Astrocyte (in vitro differentiated cells and primary cell): ENCODE results near the gene FAM131B. TPM values are rescaled to one million over a fixed set of nuclear protein-coding genes. Genes with fewer than 3 reads are reported as not detected.

Experiments used
- DNase-seq: peaks from one replicate; pipeline ENCODE4 v3.0.0-alpha.2; 2010; ENCODE audit warnings: low read depth
- FAIRE-seq: peaks from 2 replicates; lab custom pipeline; 2011; peaks lifted over from hg19 to GRCh38; lab: Jason Lieb, UNC
- H2AFZ ChIP-seq: 2 replicates; pipeline ENCODE4 v1.6.0; 2012; ENCODE audit warnings: low read depth, low read length, inconsistent platforms
- H3K27ac ChIP-seq: 2 replicates; pipeline ENCODE4 v1.5.1; 2011; ENCODE audit warnings: low read depth, low read length, inconsistent platforms
- H3K27me3 ChIP-seq: 2 replicates; pipeline ENCODE4 v1.6.0; 2011; ENCODE audit warnings: low read length, inconsistent platforms; ENCODE audit not compliant: insufficient read depth
- H3K36me3 ChIP-seq: 2 replicates; pipeline ENCODE4 v1.5.1; 2011; ENCODE audit warnings: low read length, inconsistent platforms; ENCODE audit not compliant: insufficient read depth
- H3K4me1 ChIP-seq: 2 replicates; pipeline ENCODE4 v1.5.1; 2011; ENCODE audit warnings: low read length, inconsistent platforms; ENCODE audit not compliant: insufficient read depth
- H3K4me2 ChIP-seq: 2 replicates; pipeline ENCODE4 v1.6.0; 2012; ENCODE audit warnings: low read length, inconsistent platforms
- H3K4me3 ChIP-seq: 2 replicates; pipeline ENCODE4 v1.5.1; 2011; ENCODE audit warnings: low read depth, mild to moderate bottlenecking, low read length, inconsistent platforms; ENCODE audit not compliant: insufficient read depth
- H3K79me2 ChIP-seq: 2 replicates; pipeline ENCODE4 v1.6.0; 2012; ENCODE audit warnings: mild to moderate bottlenecking, low read length, inconsistent platforms; ENCODE audit not compliant: insufficient read depth
- H3K9ac ChIP-seq: 2 replicates; pipeline ENCODE4 v1.6.0; 2012; ENCODE audit warnings: mild to moderate bottlenecking, low read length, inconsistent platforms
- H3K9me3 ChIP-seq: 2 replicates; pipeline ENCODE4 v1.5.1; 2012; ENCODE audit warnings: low read depth, mild to moderate bottlenecking, low read length, inconsistent platforms; ENCODE audit not compliant: insufficient read depth
- H4K20me1 ChIP-seq: 2 replicates; pipeline ENCODE4 v1.6.0; 2012; ENCODE audit warnings: low read length, inconsistent platforms; ENCODE audit not compliant: insufficient read depth
- H3K27ac Mint-ChIP-seq: one replicate; pipeline ENCODE4 v1.8.0; 2021; ENCODE audit warnings: mild to moderate bottlenecking, mixed read lengths; ENCODE audit not compliant: unreplicated experiment
- H3K27me3 Mint-ChIP-seq: one replicate; pipeline ENCODE4 v1.8.0; 2021; ENCODE audit warnings: low read depth, mixed read lengths; ENCODE audit not compliant: unreplicated experiment
- H3K36me3 Mint-ChIP-seq: one replicate; pipeline ENCODE4 v1.8.0; 2021; ENCODE audit warnings: low read depth, mixed read lengths; ENCODE audit not compliant: unreplicated experiment
- H3K4me1 Mint-ChIP-seq: one replicate; pipeline ENCODE4 v1.8.0; 2021; ENCODE audit warnings: low read depth, mixed read lengths; ENCODE audit not compliant: unreplicated experiment
- H3K4me3 Mint-ChIP-seq: one replicate; pipeline ENCODE4 v1.8.0; 2021; ENCODE audit warnings: mild to moderate bottlenecking, moderate library complexity, mixed read lengths; ENCODE audit not compliant: unreplicated experiment
- H3K9me3 Mint-ChIP-seq: one replicate; pipeline ENCODE4 v1.8.0; 2021; ENCODE audit warnings: mild to moderate bottlenecking, mixed read lengths; ENCODE audit not compliant: unreplicated experiment
- CTCF ChIP-seq: IDR thresholded peaks from 2 replicates; pipeline ENCODE4 v1.5.1; 2011; ENCODE audit warnings: low read depth, mild to moderate bottlenecking, inconsistent platforms, low read length, moderate library complexity; ENCODE audit not compliant: insufficient read depth
- EZH2 ChIP-seq: IDR thresholded peaks from 2 replicates; pipeline ENCODE4 v1.6.1; 2012; ENCODE audit warnings: mild to moderate bottlenecking, low read length, inconsistent platforms; ENCODE audit not compliant: insufficient read depth
- total RNA-seq: library from RNA; stranded (reverse); gene quantifications from 2 replicates; pipeline ENCODE4 v1.2.1, GENCODE V29; 2021

The FAM131B gene
- total RNA-seq, 1 donor from 2014 or later, result 7.6 TPM

DNA sequence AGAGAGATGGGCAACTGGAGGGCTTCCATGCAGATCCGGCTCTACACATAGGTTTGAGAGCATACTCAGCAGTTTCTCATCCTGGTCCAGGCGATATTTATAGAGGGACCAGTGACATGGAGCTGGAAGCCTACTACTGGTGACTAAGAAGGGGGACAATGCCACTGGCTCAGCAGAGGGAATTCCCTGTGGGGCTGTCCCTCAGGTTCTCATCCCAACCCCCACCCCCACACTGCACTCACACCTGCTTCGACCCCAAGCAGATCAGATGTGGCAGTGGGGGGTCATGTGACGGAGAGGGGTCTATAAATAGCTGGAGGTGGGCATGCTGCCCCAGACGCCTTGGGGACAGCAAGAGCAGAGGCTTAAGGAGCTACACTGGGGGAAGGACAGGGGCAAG lies 46.7 kb downstream of the FAM131B start, which contains the start of gene CLCN1:
Gene CLCN1 (plus strand): TSS at position 336 of the 400 bp plus-strand sequence. CDS start 102 bp downstream, outside the sequence.
- FAIRE-seq, result no peak
- peak within 1 kb of the TSS; percentile 38 for H3K27ac Mint-ChIP-seq

GRCh38 chr7:143314127-143314526 lies 48.4 kb downstream of the FAM131B start:
- DNase-seq, result no peak
- no peak for FAIRE-seq
- Histone ChIP-seq H2AFZ (no peak overlapping the region), H3K4me2 (no peak overlapping the region), H3K4me1 (no peaks in the 10 kb centered on the region), H3K4me3 (no peak overlapping the region), H3K27ac (no peak overlapping the region), H3K36me3 (no peaks in the 10 kb centered on the region), H3K9ac (no peak overlapping the region), H3K9me3 (no peaks in the 10 kb centered on the region), H3K79me2 (no peaks in the 10 kb centered on the region), H4K20me1 (no peaks in the 10 kb centered on the region), H3K27me3 (no peaks in the 10 kb centered on the region)
- Mint-ChIP-seq H3K4me1 (no peaks in the 10 kb centered on the region), H3K9me3 (no peaks in the 10 kb centered on the region), H3K27ac (no peak overlapping the region), H3K36me3 (peaks cover 4% of the 10 kb centered on the region), H3K4me3 (no peak overlapping the region), H3K27me3 (peaks cover 19% of the 10 kb centered on the region)
- TF ChIP-seq EZH2, result no peak
- TF ChIP-seq CTCF, result no peak

More for the DNA sequence above, 46.7 kb downstream of the FAM131B start, which contains the start of gene CLCN1:
- no peaks in the 10 kb centered on the region for H3K4me1 Mint-ChIP-seq
- H3K9me3 Mint-ChIP-seq, result no peaks in the 10 kb centered on the region
- H3K4me2 ChIP-seq, result no peak within 1 kb of the TSS
- no peaks in the 10 kb centered on the region for H3K27me3 ChIP-seq
- TF ChIP-seq EZH2 (no peak), CTCF (no peak)
- no peak for DNase-seq
- H3K9ac ChIP-seq, result no peak within 1 kb of the TSS
- no peak within 1 kb of the TSS for H3K4me3 Mint-ChIP-seq
- no peaks in the 10 kb centered on the region for H3K79me2 ChIP-seq
- no peaks in the 10 kb centered on the region for H3K4me1 ChIP-seq
- no peak within 1 kb of the TSS for H3K27ac ChIP-seq
- H3K27me3 Mint-ChIP-seq, result peaks cover 33% of the 10 kb centered on the region
- no peaks in the 10 kb centered on the region for H3K9me3 ChIP-seq
- H2AFZ ChIP-seq, result no peak within 1 kb of the TSS
- no peak within 1 kb of the TSS for H3K4me3 ChIP-seq
- peaks cover 2% of the 10 kb centered on the region for H3K36me3 Mint-ChIP-seq
- no peaks in the 10 kb centered on the region for H3K36me3 ChIP-seq
- no peaks in the 10 kb centered on the region for H4K20me1 ChIP-seq

DNA sequence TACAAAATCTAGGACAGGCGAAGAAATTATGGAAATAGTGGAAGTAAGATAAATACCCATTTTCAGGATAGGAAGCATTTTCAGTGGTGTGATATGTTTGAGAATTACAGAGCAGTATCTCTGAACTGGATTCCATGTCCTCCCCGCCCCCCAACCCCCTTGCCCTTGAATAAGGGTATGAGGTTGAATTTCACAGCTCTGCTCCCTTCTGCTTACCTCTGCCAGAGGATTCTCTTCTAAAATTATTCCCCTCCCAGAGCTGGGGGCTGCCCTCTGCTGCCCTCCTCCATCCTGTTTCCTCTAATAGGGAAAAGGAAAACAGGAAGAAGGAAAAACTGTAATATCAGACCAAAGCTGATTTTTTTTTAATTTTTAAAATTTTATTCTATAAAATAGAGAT lies 53.9 kb downstream of the FAM131B start:
- FAIRE-seq (no peak), DNase-seq (no peak)
- Histone ChIP-seq H3K4me3 (no peak overlapping the region), H2AFZ (no peak overlapping the region), H3K4me2 (no peak overlapping the region), H3K9me3 (no peaks in the 10 kb centered on the region), H3K9ac (no peak overlapping the region), H3K27me3 (no peaks in the 10 kb centered on the region), H3K4me1 (no peaks in the 10 kb centered on the region), H4K20me1 (peaks cover 31% of the 10 kb centered on the region), H3K27ac (no peak overlapping the region), H3K36me3 (peaks cover 39% of the 10 kb centered on the region), H3K79me2 (no peaks in the 10 kb centered on the region)
- no peak overlapping the region for H3K4me3 Mint-ChIP-seq
- peaks cover 19% of the 10 kb centered on the region for H3K36me3 Mint-ChIP-seq
- TF ChIP-seq EZH2, result no peak
- TF ChIP-seq CTCF, result no peak
- no peak overlapping the region for H3K27ac Mint-ChIP-seq
- H3K9me3 Mint-ChIP-seq, result no peaks in the 10 kb centered on the region
- no peaks in the 10 kb centered on the region for H3K4me1 Mint-ChIP-seq
- H3K27me3 Mint-ChIP-seq, result no peaks in the 10 kb centered on the region
